HEK293 (cell line): Measurements from ENCODE around the gene COQ8B.

ENCODE experiments used
- GLI2 ChIP-seq: fragments of 450-650 bp; formaldehyde crosslinking; IDR thresholded peaks from 2 replicates; pipeline ENCODE4; 2017; ENCODE audit warnings: missing biosample characterization, missing genetic modification characterization, low read depth, borderline replicate concordance
- KLF17 ChIP-seq: fragments of 450-650 bp; formaldehyde crosslinking; IDR thresholded peaks from 2 replicates; pipeline ENCODE4 v1.5.1; 2016; ENCODE audit warnings: missing biosample characterization, missing genetic modification characterization
- KLF7 ChIP-seq: fragments of 450-650 bp; formaldehyde crosslinking; IDR thresholded peaks from 2 replicates; pipeline ENCODE4 v1.5.1; 2016; ENCODE audit warnings: missing biosample characterization, missing genetic modification characterization, borderline replicate concordance
- REST ChIP-seq: fragments of 450-650 bp; formaldehyde crosslinking; IDR thresholded peaks from 2 replicates; pipeline ENCODE4 v1.5.1; 2016; ENCODE audit warnings: missing biosample characterization, missing genetic modification characterization
- SP7 ChIP-seq: fragments of 450-650 bp; formaldehyde crosslinking; IDR thresholded peaks from 2 replicates; pipeline ENCODE4 v1.5.1; 2016; ENCODE audit warnings: missing biosample characterization, missing genetic modification characterization
- TSHZ1 ChIP-seq: fragments of 450-650 bp; formaldehyde crosslinking; IDR thresholded peaks from 2 replicates; pipeline ENCODE4 v1.5.1; 2016; ENCODE audit warnings: missing biosample characterization, missing genetic modification characterization, borderline replicate concordance
- ZBTB20 ChIP-seq: fragments of 450-650 bp; formaldehyde crosslinking; IDR thresholded peaks from 2 replicates; pipeline ENCODE4 v1.5.1; 2016; ENCODE audit warnings: missing biosample characterization, missing genetic modification characterization
- ZBTB48 ChIP-seq: fragments of 450-650 bp; formaldehyde crosslinking; IDR thresholded peaks from 2 replicates; pipeline ENCODE4 v1.5.1; 2016; ENCODE audit warnings: missing biosample characterization, missing genetic modification characterization
- ZFHX2 ChIP-seq: fragments of 450-650 bp; formaldehyde crosslinking; conservative IDR thresholded peaks from 2 replicates; pipeline ENCODE4 v1.5.1; 2016; ENCODE audit warnings: missing biosample characterization, missing genetic modification characterization
- ZFP37 ChIP-seq: fragments of 450-650 bp; formaldehyde crosslinking; IDR thresholded peaks from 2 replicates; pipeline ENCODE4 v1.5.1; 2016; ENCODE audit warnings: missing biosample characterization, missing genetic modification characterization
- ZNF24 ChIP-seq: fragments of 450-650 bp; formaldehyde crosslinking; IDR thresholded peaks from 2 replicates; pipeline ENCODE4 v1.5.1; 2016; ENCODE audit warnings: missing biosample characterization, missing genetic modification characterization
- ZNF280D ChIP-seq: fragments of 450-650 bp; formaldehyde crosslinking; IDR thresholded peaks from 2 replicates; pipeline ENCODE4 v1.5.1; 2016; ENCODE audit warnings: missing biosample characterization, missing genetic modification characterization
- ZNF366 ChIP-seq: fragments of 450-650 bp; formaldehyde crosslinking; conservative IDR thresholded peaks from 2 replicates; pipeline ENCODE4 v1.5.1; 2016; ENCODE audit warnings: missing biosample characterization, missing genetic modification characterization
- ZNF510 ChIP-seq: fragments of 450-650 bp; formaldehyde crosslinking; IDR thresholded peaks from 2 replicates; pipeline ENCODE4 v1.5.1; 2018; ENCODE audit warnings: mild to moderate bottlenecking, missing genetic modification characterization, missing biosample characterization; ENCODE audit not compliant: insufficient replicate concordance
- ZNF518A ChIP-seq: fragments of 450-650 bp; formaldehyde crosslinking; conservative IDR thresholded peaks from 2 replicates; pipeline ENCODE4 v1.5.1; 2016; ENCODE audit warnings: low read depth, missing biosample characterization, missing genetic modification characterization
- ZNF558 ChIP-seq: fragments of 450-650 bp; formaldehyde crosslinking; IDR thresholded peaks from 2 replicates; pipeline ENCODE4 v1.5.1; 2016; ENCODE audit warnings: missing biosample characterization, missing genetic modification characterization
- ZNF600 ChIP-seq: fragments of 450-650 bp; formaldehyde crosslinking; IDR thresholded peaks from 2 replicates; pipeline ENCODE4 v1.5.1; 2016; ENCODE audit warnings: missing biosample characterization, missing genetic modification characterization
- ZNF626 ChIP-seq: fragments of 450-650 bp; sonication (Bioruptor Pico); formaldehyde crosslinking; IDR thresholded peaks from 2 replicates; pipeline ENCODE4 v1.5.1; 2018; ENCODE audit warnings: missing biosample characterization, missing genetic modification characterization, inconsistent platforms
- ZNF692 ChIP-seq: fragments of 450-650 bp; formaldehyde crosslinking; IDR thresholded peaks from 2 replicates; pipeline ENCODE4 v1.5.1; 2016; ENCODE audit warnings: missing biosample characterization, missing genetic modification characterization
- ZNF785 ChIP-seq: fragments of 450-650 bp; formaldehyde crosslinking; IDR thresholded peaks from 2 replicates; pipeline ENCODE4 v1.5.1; 2016; ENCODE audit warnings: missing biosample characterization, missing genetic modification characterization

Gene COQ8B

GRCh38 chr19:40662925-40663694 is 53.6 kb downstream of the COQ8B start (continued):
- TF ChIP-seq ZNF518A, result 0 out of 2 replicates have a peak, but pooled peaks have one; percentile 21
- TF ChIP-seq SP7 (tag by site-specific recombination), result peak; percentile 94
- peak; percentile 97 for TF ChIP-seq ZBTB48
- TF ChIP-seq ZNF692 (tag by site-specific recombination), result peak; percentile 99
- no peak; the same call in 1 of the 2 replicates for TF ChIP-seq REST (tag by site-specific recombination)
- no peak for TF ChIP-seq ZNF280D (tag by site-specific recombination)
- peak; percentile 32; the same call in 1 of the 2 replicates for TF ChIP-seq TSHZ1 (tag by site-specific recombination)
- TF ChIP-seq KLF17 (tag by site-specific recombination), result peak; percentile 87
- TF ChIP-seq ZNF626 (tag by site-specific recombination), result no peak
- TF ChIP-seq ZNF600, result peak; percentile 100
- no peak for TF ChIP-seq GLI2
- peak; percentile 91 for TF ChIP-seq ZFP37 (tag by site-specific recombination)
- TF ChIP-seq ZNF558, result no peak
- TF ChIP-seq ZBTB20 (tag by site-specific recombination), result peak; percentile 90
- peak; percentile 75 for TF ChIP-seq ZNF24 (tag by site-specific recombination)
- peak; percentile 78; the same call in 1 of the 2 replicates for TF ChIP-seq KLF7
- peak; percentile 99 for TF ChIP-seq ZFHX2 (tag by site-specific recombination)
- peak; percentile 75; the same call in 1 of the 2 replicates for TF ChIP-seq ZNF366 (tag by site-specific recombination)
- TF ChIP-seq ZNF510, result no peak
- TF ChIP-seq ZNF785 (tag by site-specific recombination), result peak; percentile 96
